Ascending aorta (tissue), 2 donors: ENCODE data around the gene SPHKAP. TPM values are rescaled to one million over a fixed set of nuclear protein-coding genes. Genes with fewer than 3 reads are reported as not detected.

Experiments used
- DNase-seq, 2 donors: peaks; one replicate each; pipeline ENCODE4 v3.0.0-alpha.2; 2019; ENCODE audit warnings: low spot score in 2 of 2
- H3K27ac ChIP-seq, 2 donors: fragments of 200-600 bp; sonication (generic); one replicate each; pipeline ENCODE4 v1.5.1; 2016 to 2017; ENCODE audit warnings: mild to moderate bottlenecking in 1 of 2
- H3K27me3 ChIP-seq: fragments of 200-600 bp; sonication (generic); one replicate; pipeline ENCODE4 v1.5.1; 2017
- H3K36me3 ChIP-seq, 2 donors: fragments of 200-600 bp; sonication (generic); one replicate each; pipeline ENCODE4 v1.5.1; 2016
- H3K4me1 ChIP-seq, 2 donors: fragments of 200-600 bp; sonication (generic); one replicate each; pipeline ENCODE4 v1.5.1; 2016 to 2017; ENCODE audit warnings: mild to moderate bottlenecking in 1 of 2
- H3K4me3 ChIP-seq, 2 donors: fragments of 200-600 bp; sonication (generic); one replicate each; pipeline ENCODE4 v1.5.1; 2016 to 2017; ENCODE audit warnings: mild to moderate bottlenecking in 1 of 2
- H3K9me3 ChIP-seq, 2 donors: fragments of 200-600 bp; sonication (generic); one replicate each; pipeline ENCODE4 v1.5.1; 2016
- intact Hi-C: fragments of 100-400 bp; cut with DNase I; formaldehyde crosslinking; loops from one replicate; pipeline ENCODE4 v1.15.1; 2023
- total RNA-seq: library from RNA; depleted of rRNA; stranded (reverse); fragments of >200 nt; gene quantifications from one replicate; pipeline ENCODE4 v1.1.0, GENCODE V29; 2016
- TF ChIP-seq, protein P1 (sequence below), 3 experiments: fragments of 200-600 bp in 2 of 3; fragments of 450-650 bp in 1 of 3; sonication (generic) in 2 of 3; IDR thresholded peaks; one replicate each; pipeline ENCODE4 v1.5.1; 2016 to 2019; ENCODE audit warnings: antibody characterized with exemption in 3 of 3, mild to moderate bottlenecking in 1 of 3, moderate library complexity in 1 of 3

Gene SPHKAP
- total RNA-seq, 1 donor from 2014 or later, result not detected

DNA sequence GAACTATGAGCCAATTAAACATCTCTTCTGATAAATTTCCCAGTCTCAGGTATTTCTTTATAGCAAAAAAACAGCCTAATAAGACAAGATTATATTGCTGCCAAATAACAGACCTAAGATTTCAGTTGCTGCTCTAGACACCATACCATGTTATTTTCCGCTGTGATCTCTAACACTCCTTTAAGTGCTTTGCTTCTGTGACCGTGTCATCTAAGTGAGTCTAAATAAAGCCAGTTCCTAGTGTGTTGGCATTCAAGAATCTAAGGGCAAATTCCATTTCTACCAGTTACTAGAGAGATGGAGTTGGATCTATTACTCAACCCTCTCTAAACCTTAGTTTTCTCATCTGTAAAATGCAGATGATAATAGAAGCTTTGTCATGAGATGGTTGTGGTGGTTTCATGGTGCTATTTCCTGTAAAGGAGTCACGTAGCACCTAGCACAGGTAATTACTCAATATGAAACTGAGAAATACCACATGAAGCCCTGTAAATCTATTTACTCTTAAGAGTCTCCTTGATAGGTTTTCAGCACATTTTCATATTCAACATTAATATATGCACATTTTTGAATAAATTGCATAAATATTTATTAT, 40.5 kb downstream of the SPHKAP start:
- no peak overlapping the region for H3K27ac ChIP-seq
- no peak for DNase-seq
- no peaks in the 10 kb centered on the region for H3K36me3 ChIP-seq
- intact Hi-C loops, result no loop called here
- no peaks in the 10 kb centered on the region for H3K27me3 ChIP-seq
- TF ChIP-seq, protein P1, sequence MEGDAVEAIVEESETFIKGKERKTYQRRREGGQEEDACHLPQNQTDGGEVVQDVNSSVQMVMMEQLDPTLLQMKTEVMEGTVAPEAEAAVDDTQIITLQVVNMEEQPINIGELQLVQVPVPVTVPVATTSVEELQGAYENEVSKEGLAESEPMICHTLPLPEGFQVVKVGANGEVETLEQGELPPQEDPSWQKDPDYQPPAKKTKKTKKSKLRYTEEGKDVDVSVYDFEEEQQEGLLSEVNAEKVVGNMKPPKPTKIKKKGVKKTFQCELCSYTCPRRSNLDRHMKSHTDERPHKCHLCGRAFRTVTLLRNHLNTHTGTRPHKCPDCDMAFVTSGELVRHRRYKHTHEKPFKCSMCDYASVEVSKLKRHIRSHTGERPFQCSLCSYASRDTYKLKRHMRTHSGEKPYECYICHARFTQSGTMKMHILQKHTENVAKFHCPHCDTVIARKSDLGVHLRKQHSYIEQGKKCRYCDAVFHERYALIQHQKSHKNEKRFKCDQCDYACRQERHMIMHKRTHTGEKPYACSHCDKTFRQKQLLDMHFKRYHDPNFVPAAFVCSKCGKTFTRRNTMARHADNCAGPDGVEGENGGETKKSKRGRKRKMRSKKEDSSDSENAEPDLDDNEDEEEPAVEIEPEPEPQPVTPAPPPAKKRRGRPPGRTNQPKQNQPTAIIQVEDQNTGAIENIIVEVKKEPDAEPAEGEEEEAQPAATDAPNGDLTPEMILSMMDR (IDR thresholded peaks at IDR 0.05), result no peak
- H3K9me3 ChIP-seq, result no peaks in the 10 kb centered on the region
- H3K4me1 ChIP-seq, result no peaks in the 10 kb centered on the region
- no peak overlapping the region for H3K4me3 ChIP-seq

DNA sequence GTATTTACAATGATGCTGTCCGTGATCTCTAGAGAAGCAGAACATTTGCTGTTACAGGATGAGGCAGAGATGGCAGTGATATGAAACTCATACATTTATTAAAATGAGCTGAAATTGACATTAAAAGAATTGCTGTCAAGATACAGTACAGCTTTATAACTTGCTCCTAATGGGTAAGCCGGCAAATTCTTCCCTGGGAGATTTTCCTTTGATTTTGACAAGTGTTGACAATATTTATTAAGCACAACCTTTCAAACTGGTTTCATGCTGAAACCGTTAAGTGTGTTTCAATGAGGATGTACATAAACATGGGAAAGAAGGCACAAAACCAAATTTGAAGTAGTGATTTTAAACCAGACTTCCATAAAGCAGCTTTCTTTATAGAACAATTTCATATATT, 45.5 kb downstream of the SPHKAP start:
- Histone ChIP-seq H3K27ac (no peak overlapping the region), H3K4me1 (no peaks in the 10 kb centered on the region), H3K27me3 (no peaks in the 10 kb centered on the region), H3K36me3 (no peaks in the 10 kb centered on the region), H3K4me3 (no peak overlapping the region), H3K9me3 (no peaks in the 10 kb centered on the region)
- TF ChIP-seq, protein P1 (IDR thresholded peaks at IDR 0.05), result no peak
- intact Hi-C loops, result no loop called here
- DNase-seq, result no peak

DNA sequence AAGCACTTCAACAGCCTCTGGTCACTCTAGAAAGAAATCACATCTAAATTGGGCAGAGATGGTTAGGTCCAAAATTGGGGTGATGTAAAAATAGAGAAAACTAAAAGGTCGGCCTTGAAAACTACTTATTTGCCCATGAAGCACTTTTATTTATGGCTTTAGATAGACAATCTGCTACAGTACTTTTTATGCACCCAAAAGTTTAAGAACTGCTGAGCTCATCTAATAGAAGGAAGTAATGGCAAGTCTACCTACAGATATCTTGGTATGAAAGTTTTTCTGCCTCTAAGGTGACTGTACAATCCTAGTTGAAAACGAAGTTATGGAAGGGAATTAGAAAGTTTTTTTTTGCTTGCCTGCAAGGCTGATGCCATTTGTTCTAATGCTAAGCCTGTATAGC, 46.2 kb downstream of the SPHKAP start:
- H3K36me3 ChIP-seq, result no peaks in the 10 kb centered on the region
- H3K4me3 ChIP-seq, result no peak overlapping the region
- H3K27ac ChIP-seq, result no peak overlapping the region
- H3K27me3 ChIP-seq, result no peaks in the 10 kb centered on the region
- intact Hi-C loops, result no loop called here
- DNase-seq, result no peak
- TF ChIP-seq, protein P1 (IDR thresholded peaks at IDR 0.05), result no peak
- H3K9me3 ChIP-seq, result no peaks in the 10 kb centered on the region
- no peaks in the 10 kb centered on the region for H3K4me1 ChIP-seq

DNA sequence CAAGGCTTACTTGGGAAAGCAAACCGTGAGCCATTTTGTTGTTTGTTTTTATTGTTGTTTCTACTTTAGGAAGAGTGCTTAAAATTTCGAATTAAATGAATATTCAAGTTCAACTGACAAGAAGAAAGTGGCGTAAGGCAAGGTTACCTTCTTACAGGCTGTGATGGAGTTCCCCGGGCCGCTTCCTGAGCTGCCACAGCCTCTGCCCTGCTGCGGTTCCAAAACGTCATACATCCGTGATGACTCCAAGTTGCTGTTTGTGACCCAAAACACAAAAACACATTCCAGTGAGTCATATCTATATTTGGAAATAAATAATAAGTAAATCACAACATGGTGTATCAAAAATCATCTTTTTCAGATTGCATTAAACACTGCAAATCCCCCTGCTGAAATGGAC, 49.7 kb downstream of the SPHKAP start:
- TF ChIP-seq, protein P1 (IDR thresholded peaks at IDR 0.05), result no peak
- DNase-seq, result no peak
- H3K36me3 ChIP-seq, result no peaks in the 10 kb centered on the region
- no peak overlapping the region for H3K4me3 ChIP-seq
- no peaks in the 10 kb centered on the region for H3K9me3 ChIP-seq
- no peak overlapping the region for H3K27ac ChIP-seq
- no peaks in the 10 kb centered on the region for H3K4me1 ChIP-seq
- intact Hi-C loops, result no loop called here
- H3K27me3 ChIP-seq, result no peaks in the 10 kb centered on the region

DNA sequence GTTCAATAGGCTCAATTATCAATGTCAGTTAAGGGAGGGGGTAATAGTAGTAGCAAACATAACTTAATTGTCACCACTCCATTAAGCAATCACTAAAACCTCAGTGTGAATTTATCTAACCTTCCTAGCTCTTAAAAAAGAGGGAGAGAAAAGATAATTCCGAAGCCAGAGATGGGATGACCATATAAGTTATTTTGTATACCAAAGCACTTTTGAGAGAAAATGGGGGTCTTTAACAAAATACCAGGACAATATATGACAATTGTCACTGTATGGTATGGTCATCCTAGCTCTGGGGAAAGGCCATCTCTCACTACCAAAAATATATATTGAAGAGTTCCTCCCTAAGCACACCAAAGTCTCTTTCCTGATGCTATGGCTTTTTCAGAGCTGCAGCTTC, 55.1 kb downstream of the SPHKAP start:
- DNase-seq, result no peak
- Histone ChIP-seq H3K4me3 (no peak overlapping the region), H3K36me3 (no peaks in the 10 kb centered on the region), H3K27me3 (no peaks in the 10 kb centered on the region), H3K4me1 (no peaks in the 10 kb centered on the region), H3K27ac (no peak overlapping the region), H3K9me3 (no peaks in the 10 kb centered on the region)
- intact Hi-C loops, result no loop called here
- TF ChIP-seq, protein P1 (IDR thresholded peaks at IDR 0.05), result no peak

DNA sequence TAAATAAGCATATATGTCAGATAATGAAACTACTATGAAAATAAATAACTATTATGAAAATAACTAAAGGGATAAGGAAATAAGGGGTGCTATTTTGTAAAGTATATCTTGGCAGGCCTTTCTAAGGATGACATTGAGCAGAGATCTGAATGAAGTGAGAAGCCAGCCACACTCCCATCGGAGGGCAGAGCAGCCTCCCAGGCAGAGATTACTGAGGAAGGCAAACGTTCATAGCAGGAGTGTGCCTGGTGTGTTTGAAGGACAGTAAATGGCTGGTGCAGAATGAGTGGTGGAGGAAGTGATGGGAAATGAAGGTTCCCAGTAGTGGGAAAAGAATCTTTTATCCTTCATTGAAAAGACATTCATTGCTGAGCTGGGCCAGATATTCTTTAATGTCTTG, 62.5 kb downstream of the SPHKAP start:
- TF ChIP-seq, protein P1 (IDR thresholded peaks at IDR 0.05), result no peak
- Histone ChIP-seq H3K27ac (no peak overlapping the region), H3K9me3 (peaks cover 0 to 4% of the 10 kb centered on the region in 2 donors), H3K36me3 (no peaks in the 10 kb centered on the region), H3K4me3 (no peak overlapping the region), H3K27me3 (no peaks in the 10 kb centered on the region), H3K4me1 (no peaks in the 10 kb centered on the region)
- intact Hi-C loops, result no loop called here
- DNase-seq, result no peak
